Medulla oblongata (tissue), 1 donor: ENCODE results near the gene PSMD1.
A peak's percentile ranks its signal among the peaks of the same experiment; 100 is the strongest.
"Not testable (repeated sequence)": the region's sequence is repeated elsewhere in the genome, so short reads cannot be mapped to it uniquely, and the experiment has no call there.

Experiments used
- DNase-seq: peaks from one replicate; pipeline ENCODE4 v3.0.0-alpha.2; 2015; ENCODE audit errors: extremely low spot score

PSMD1 gene

DNA sequence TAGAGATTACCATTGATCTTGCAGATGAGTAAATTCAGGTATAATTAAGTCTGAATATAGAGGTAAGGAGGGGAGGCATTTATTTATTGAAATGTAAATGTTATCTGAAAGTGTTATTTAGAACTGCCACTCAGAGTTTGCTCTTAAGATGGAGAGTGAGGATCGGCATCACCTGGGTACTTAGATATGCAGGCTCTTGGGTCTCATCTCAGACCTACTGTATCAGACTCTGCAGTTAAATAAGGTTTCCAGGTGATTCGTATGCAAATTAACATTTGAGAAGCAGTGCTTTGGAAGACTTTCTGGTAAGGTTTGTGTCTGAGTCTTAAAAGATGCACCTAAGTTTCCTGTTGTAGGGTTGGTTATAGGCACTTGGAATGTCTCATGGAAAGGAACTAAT is 59.0 kb downstream of the PSMD1 start:
- DNase-seq = no peak

DNA sequence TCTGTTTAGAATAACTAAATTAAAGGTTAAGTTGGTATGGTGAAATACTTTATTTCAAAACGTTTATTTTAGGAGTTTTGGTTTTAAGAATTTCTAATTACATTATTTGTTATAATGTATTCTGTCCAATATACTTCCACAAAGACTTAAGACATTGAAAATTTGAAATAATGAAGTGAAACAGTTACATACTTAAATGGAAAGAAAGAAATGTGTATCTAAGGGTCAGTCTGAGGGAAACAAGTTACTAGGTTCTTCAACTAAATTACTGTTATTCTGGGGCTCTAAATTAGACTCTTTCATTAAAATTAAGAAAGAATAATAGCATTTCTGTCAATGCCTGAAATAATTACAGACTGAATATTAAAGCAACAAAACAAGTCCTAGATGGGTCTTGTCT is 60.5 kb downstream of the PSMD1 start:
- no peak for DNase-seq

DNA sequence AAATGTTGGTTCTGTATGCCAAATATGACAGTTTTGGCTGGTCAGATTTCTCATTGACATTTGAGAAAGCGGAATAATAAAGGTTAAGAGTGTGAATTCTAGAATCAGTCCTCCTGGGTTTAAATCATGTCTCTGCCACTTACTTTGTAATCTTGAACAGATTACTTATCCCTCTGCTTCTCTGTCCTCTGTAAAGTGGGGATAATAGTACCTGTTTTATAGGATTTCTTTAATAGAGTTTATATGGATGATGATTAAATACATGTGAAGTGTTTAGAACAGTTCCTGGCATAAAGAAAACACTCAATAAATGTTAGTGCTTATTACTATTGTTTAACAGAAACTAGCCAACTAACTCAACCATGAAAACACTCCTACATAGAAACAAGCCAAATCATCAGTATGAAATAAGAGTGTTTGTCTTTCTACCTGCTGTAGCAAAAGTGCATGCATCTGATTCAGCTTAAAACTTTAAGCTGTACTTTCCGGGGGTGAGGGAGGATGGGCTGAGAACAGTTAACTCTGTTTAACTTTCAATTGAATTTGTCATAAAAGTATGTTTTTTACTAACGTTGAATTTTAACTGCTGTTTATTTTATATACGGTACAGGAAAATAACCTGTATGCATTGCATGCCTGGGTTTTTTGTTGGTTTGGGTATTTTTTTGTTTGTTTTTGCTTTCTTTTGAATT is 61.4 kb downstream of the PSMD1 start:
- no peak for DNase-seq

DNA sequence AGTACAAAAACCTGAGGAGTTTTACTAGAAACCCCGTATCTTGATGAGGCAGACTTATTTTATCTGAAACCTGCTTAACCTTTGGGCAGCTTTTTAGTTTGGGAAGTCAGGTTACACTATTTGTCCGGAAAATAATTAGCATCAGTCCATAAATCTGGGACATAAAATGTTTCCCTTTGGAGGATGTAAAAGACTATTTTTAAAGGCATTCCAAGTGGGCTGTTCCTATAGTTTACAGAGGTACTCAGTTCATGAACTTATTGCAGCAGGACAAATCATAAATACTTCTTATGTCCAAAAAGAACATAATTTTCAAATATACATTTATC is 61.9 kb downstream of the PSMD1 start:
- no peak for DNase-seq

DNA sequence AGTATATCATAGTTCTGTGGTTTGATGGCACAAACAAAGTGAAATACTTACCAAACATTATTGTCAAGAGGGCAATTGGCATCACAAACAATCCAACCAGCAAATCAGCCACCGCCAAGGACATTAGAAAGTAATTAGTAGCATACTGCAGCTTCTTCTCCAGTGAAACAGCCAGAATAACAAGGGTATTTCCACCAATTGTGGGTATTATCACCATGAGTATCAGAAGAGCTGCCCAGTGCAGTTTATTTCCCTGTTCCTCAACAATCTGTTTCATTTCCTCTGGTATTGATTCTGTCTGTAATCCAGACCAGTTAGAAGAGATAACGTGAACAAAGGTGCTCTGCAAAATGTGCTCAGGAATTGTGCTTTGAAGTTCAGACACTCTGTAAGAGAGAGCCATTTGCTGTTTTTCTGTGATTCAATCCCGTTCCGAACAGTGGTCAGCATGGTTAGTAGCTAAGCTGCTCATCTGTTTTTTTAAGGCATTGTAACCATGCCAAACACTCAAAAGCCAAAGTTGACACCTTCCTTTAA is 66.8 kb downstream of the PSMD1 start:
- peak; percentile 23 for DNase-seq

DNA sequence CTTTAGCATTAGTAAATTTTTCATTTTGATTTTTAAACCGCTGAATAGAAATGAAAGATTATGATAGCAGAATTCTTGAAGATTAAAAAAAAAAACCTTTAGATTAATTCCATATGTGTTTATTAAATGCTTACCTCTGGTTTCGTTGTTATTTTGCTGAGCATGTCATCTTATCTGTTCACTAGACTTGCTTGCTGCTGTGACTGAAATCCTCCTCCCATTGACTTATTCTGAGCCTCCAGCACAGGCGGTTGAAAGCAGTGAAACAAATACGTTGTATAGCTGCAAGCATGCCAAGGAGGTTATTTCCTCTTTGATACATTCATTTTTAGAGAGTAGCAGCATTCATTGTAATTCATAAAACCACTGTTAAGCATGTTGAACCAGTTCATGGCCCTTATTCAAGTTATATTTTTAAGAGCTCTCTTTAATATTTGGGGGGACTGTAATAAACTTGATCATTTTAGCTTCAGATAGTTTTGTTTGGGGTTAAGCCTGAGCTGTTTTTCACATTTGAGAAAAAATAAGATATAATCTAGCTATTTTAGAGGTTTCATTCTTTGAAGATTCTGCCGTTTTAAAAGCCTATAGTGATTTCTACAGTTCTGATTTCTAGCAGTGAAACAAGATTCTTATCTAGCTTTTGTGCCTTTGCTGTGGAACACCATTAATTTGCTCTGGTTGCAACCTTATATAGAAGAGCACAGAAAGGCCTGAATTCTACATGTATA is 68.3 kb downstream of the PSMD1 start, which contains the start of gene HTR2B:
Gene HTR2B, minus strand, starts transcription at position 205 of the 731 bp plus-strand sequence. CDS start 1,278 bp downstream, outside the sequence.
- DNase-seq = peak; percentile 50

DNA sequence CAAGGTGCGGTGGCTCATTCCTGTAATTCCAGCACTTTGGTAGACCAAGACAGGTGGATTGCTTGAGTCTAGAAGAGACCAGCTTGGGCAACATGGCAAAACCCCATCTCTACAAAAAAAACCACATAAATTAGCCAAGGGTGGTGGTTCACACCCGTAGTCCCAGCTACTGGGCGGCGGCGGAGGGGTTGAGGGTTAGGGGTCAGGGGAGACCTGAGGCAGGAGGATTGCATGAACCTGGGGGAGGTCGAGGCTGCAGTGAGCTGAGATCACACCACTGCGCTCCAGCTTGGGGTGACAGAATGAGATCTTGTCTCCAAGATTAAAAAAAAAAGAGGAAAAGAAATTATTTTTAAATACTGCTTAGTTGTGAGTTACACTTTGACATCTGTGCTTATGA is 69.5 kb downstream of the PSMD1 start:
- DNase-seq = no peak

DNA sequence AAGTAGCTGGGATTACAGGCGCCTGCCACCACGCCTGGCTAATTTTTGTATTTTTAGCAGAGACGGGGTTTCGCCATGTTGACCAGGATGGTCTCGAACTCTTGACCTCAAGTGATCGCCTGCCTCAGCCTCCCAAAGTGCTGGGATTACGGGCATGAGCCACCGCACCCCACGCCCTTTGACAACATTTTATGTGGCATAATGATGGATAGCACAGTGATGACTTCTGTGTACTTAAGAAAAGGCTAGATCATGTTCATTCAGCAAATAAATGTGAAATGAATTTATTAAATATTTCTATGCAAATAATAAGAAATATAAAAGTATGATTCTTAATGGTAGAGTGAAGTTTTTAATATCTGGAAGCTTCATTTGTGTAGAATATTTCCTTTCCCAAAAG is 70.8 kb downstream of the PSMD1 start:
- DNase-seq = no peak

DNA sequence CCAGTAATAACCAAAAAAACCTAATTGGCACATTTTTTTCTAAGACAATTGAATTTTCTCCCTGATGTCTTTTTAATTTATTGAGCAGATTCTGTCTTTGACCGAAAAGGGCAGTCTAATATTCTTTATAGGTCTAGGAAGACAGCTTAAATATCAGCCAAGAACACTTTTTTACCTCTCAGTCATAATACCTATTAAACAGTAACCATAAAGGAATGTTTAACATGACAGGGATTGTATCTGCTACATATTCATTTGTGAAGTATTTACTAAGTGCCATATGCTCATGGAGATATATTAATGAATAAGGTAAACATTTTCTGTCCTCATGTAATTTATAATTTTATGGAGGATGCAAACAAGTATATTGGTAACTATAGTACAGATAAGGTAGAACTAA is 71.3 kb downstream of the PSMD1 start:
- no peak for DNase-seq

DNA sequence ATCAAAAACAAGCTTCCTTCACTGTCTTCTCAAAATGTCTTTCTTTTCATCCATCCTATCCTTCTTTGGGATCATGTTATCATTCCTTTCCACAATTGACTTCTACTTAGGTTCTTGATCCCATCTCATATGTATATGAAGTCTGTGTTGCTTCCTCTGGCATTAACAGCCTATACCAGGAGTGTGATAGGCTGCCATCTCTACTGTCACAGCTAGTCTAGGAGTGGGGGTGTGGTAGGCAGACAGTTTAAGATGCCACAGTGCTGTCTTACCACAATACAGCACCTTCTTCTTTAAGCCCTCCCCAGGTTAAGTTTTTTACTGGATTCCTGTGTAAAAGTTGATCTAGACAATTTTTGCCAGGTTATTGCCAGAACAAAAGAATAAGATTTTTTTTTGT is 71.9 kb downstream of the PSMD1 start:
- no peak for DNase-seq

DNA sequence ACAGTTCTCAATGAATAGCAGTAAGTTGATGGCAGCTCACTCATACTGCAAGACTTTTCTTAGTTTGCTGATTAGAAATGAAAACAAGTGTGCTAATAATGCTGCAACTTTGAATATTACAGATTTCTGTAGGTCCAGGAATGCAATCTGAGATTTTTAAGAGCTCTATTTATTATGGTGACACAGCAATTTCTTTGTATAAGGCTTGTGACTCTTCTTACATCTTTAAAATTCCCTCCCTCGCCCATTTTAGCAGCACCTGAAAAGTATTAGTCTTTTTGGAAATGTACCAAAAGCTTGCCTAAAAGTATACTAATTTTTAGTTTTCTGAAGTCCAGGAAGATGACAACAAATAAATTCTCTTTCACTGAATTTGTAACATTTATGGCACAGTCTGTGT is 72.5 kb downstream of the PSMD1 start:
- no peak for DNase-seq

DNA sequence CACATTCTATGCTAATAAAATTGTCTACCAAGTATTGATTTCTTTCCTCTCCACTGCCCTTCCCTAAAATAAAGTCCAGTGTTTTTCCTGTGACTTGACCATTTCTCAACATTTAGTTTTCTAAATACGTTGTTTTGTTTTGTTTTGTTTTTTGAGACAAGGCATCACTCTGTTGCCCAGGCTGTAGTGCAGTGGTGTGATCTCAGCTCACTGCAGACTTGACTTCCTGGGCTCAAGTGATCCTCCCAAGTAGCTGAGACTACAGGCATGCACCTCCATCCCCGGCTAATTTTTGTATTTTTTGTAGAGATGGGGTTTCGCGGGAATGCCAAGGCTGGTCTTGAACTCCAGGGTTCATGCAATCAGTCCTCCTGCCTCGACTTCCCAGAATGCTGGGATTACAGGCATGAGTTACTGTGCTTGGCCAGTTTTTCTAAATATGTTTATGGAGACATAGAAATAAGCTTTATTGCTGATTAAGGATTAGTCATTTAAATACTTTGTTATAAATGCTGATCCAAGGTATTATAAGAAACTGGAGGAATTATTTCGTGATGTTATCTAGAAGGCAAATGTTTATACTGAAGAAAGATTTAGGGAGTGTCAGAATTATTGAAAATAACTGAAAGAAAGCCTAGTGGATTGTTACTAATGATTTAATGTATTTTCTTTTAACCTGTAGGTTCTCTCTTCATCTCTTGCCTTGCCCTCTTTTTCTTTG is 73.8 kb downstream of the PSMD1 start:
- DNase-seq = no peak

DNA sequence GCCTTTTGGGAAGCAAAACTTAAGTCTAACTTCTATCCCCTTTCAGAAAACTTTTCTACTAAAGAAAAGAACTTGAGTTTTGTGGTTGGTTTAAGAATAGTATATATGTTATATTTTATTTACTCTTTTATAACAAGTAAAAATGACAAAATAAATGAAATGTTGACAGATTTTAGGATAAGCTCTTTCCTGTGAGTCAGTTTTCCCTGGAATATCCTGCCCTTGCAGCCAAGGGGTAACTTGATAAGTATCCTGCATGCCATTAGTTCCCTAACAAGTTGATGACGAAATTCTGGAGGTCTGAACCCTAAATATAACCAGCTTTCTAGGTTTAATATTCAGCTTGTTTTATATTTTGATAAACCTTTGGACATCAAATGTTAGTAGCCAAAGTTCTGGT is 75.5 kb downstream of the PSMD1 start:
- no peak for DNase-seq

DNA sequence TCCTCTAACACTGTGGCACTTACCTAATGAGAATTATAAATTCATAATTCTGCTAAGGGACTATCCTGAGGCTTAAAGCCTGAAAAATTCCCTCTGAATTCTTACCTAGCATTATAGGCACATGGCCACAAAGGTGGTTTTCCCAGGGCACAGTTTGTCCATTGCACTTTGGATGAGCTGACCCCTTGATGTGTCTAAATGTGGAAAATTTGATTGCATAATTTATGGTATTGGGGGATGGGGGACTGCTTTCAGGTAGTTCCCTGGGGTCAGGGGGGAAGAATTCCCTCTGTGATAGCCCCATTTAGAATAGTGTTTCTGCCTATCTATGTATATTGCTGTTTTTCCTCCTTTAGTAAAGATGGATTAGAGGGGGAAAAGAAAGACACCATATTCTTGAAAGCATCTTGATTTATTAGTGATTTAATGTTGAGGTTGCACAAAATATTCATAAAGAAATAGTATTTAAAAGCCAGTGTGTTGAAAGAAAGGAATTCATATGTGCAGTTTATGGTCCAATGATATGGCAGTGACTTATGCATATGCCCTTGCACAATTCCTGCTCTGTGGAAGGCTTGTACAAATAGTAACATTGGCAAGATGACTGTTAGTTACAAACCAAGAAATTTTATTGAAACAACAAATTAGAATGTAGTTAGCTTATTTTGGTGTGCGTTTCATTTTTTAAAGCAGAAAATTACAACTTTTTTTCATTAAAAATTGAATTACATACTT is 76.9 kb downstream of the PSMD1 start:
- no peak for DNase-seq

DNA sequence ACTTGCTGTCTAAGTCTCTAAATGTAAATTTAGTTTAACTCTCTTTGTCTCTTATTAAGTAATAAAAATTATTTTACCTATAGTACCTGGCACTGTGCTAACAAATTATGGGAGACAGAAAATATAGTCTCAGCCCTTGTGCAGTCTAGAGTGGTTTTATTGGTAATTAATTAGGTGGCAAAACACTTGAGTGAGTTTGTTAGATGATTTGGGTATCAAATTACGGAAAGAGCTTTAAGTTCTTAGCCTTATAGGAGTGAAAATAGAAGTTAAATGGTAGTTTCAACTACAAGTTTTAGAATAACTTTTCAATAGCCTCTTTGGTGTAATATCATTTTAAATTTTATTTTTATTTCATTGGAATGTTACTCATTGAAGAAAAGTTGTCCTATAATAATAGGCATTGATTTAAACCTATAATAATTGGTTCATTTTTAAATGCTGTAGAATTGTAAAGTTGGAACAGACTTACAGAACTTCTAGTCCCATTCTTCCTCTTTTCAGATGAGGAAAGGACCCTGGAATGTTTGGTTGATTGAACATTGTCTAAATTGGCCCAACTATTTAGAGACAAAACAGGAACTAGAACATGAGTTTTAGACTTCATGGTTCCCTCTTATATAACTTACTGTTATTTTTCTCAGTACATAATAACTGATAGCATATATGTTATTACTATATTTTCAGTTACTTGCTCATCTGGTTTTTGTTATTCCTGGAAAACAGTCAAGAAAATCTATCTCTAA is 78.4 kb downstream of the PSMD1 start:
- DNase-seq = peak; percentile 67

DNA sequence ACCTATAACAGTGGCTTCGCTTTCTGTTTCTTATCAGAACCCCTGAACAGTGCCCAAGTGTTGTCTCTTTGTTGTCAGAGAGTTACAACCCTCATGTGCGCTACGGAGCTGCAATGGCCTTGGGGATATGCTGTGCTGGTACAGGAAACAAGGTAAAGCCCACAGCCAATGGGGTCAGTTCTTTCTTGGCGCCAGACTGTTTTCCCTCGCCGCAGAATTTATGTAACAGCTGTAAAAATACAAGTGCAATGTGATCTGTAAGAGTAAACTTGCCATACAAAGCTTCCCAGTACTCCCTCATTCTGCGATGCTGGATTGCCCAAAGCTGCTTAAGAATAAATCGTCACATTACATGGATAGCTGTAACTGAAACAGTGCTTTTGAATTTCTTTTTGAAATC is 82.0 kb downstream of the PSMD1 start:
- no peak for DNase-seq

DNA sequence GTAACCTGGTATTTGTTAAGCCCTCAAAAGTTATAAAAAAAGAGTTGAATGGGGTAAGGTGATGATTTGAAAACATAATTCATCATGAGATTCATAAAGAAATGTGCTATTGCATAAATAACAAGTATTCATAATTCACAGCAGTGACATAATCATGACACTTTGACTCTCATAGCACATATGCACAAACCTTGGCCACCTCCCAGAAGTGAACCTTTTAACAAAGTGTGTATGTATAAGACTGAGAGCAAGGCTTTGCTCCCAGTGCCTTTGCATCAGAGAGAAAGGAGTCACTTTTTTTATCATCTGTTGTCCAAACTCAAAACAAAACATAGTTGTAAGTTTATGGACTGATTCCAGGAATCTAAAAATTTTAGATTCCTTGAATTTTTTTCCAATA is 83.1 kb downstream of the PSMD1 start:
- DNase-seq = no peak

DNA sequence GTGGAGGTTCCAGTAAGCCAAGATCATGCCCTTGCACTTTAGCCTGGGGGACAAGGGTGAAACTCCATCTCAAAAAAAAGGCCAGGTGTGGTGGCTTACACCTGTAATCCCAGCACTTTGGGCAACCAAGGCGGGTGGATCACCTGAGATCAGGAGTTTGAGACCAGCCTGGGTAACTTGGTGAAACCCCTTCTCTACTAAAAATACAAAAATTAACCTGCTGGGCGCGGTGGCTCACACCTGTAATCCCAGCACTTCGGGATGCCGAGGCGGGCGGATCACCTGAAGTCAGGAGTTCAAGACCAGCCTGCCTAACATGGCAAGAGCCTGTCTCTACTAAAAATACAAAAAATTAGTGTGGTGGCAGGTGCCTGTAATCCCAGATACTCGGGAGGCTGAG is 84.1 kb downstream of the PSMD1 start:
- not testable (repeated sequence) for DNase-seq

DNA sequence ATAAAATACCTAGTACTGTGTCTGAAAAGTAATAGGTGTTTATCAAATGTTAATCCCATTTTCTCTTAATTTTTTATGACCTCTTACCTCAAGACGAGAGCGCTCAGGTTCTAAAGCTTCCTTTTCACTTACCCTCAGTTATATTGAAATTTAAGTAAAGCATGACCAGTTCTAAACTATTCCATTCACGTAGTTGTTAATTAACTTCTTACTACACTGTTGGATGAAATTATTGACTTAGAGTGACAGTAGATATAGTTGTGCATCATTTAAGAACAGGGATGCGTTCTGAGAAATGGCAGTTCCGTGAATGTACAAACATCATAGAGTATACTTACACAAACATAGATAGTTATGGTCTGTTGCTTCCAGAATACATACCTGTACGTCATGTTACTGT is 88.2 kb downstream of the PSMD1 start:
- no peak for DNase-seq

DNA sequence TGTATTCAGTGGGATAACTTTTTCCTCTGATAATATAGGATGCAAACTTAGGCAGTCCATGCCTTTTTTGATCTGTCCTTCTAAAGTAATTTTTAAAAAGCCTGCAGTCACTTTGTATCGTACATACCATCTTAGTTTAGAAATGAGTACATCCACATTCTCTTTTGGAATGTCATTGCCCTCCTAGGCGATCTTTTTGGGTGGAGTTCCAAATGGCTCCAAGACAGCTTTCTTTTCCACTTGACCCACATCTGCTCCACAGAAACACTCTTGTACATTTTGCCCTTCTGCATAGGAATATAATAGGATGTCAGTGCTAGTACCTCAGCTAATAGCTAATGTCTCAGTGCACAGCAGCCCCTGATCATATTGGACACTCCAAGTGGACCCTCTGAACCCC is 90.0 kb downstream of the PSMD1 start:
- no peak for DNase-seq

DNA sequence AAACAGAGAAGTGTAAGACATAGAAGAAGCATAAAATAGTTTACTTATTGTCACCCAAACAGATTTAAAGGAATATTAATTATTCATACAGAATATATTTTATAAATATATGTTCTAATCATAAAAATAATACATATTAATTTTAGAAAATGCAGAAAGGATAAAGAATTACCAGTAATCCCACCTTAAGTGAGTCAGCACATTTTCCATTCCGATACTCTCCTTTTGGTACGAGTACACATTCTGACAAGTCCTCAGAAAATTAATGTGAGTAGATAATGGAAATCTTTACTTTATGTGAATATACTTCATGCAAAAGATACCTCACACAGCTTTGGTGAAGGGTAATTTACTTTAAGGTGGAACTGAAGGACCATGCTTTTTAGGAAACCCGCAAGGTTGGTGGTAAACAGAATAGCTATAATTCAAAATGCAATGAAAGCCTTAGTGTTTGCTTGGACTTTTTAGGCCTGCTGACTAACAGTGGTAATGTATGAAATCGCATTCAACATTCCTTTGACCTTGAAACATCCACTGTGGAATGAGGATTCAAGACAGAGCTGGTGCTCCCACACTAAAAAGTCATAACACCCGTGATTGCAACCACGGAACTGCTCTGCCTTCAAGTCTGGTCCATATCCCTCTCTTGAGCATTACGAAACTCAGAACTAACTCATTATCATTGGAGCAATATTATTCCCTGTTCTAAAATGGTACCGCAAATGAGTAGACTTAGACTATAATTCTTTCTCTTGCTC is 96.3 kb downstream of the PSMD1 start:
- no peak for DNase-seq
